Measurements from ENCODE around the gene KCNT1. TPM values are rescaled to one million over a fixed set of nuclear protein-coding genes. Genes with fewer than 3 reads are reported as not detected.

The KCNT1 gene
- not detected in 2 replicates for total RNA-seq (2014; rRNA removed; shearing (Covaris generic); ENCODE audit: low replicate concordance)

DNA sequence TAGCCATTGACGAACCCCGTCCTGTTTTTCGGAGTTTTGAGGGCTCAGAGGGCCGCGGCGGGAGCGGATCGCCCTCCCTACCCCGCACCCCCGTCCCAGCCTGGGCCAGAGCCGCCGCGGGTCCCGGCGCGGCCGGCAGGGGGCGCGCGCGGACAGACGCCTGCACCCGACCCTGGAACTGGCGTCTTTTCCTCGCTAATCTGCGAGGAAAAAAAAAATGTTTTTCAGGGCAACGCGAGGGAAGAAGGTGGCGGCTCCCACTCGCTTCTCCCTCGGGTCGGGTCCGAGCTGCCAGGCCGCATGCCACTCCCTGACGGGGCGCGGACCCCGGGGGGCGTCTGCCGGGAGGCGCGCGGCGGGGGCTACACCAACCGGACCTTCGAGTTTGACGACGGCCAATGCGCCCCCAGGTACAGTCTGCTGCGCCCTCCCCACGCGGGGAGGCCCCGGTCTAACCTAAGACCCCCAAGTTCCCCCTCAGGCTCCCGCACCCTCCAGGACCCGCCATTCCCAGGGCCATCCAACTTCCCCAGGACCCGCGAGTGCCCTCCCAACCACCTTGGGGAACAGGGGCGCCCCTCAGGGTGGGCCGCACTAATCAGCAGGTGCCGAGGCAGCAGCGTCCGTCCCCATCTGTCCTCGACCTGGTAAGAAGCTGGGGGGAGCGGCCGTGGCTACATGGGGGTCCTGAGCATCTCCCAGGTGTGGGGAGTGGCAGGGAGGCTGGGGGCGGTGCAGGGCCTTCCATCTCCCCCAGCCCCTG, at the start of gene KCNT1:
Gene KCNT1, plus strand, starts transcription at position 227 of the 763 bp plus-strand sequence. Its CDS starts 74 bp downstream, at position 301.
- Histone ChIP-seq H3K4me1 (ENCODE audit: low read length) (no peaks in the 10 kb centered on the region), H3K36me3 (ENCODE audit: insufficient read depth, low read length) (no peaks in the 10 kb centered on the region), H3K9me2 (replicated peaks; ENCODE audit: insufficient read depth, low read length) (no peaks in the 10 kb centered on the region), H3K27ac (ENCODE audit: low read length) (no peak within 1 kb of the TSS), H3K79me2 (ENCODE audit: low read length) (no peaks in the 10 kb centered on the region), H3K4me3 (ENCODE audit: low read length) (no peak within 1 kb of the TSS), H3K4me2 (ENCODE audit: low read depth, low read length, poor library complexity, severe bottlenecking) (no peak within 1 kb of the TSS), H3K9me3 (ENCODE audit: low read length) (no peaks in the 10 kb centered on the region), H4K20me1 (ENCODE audit: insufficient read depth, low read depth, low read length) (no peaks in the 10 kb centered on the region), H3K9ac (ENCODE audit: low read length) (no peak within 1 kb of the TSS), H3K27me3 (ENCODE audit: low read length) (no peaks in the 10 kb centered on the region), H2AFZ (ENCODE audit: low read length) (no peak within 1 kb of the TSS)
- peak; percentile 77 for DNase-seq

DNA sequence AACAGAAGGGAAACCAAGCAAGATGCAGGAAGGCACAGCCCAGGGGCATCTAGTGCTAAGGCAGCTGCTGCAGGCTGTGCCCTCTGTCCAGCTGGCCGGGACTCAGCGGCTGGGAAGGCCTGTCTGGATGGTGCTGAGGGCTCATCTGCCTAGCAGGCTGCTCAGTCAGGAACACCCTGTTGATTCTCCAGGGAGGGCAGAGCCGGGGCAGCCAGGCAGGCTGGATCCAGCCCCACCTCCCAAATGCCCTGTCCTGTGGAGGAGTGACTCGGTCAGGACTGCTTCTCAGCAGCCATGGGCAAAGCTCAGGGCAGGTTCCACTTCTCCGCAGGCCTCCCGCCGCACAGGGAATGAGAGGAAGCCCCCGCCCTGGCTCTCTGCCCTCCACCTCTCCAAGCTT, 46.7 kb upstream of the KCNT1 start:
- Histone ChIP-seq H3K27me3 (ENCODE audit: low read length) (no peaks in the 10 kb centered on the region), H2AFZ (ENCODE audit: low read length) (no peak overlapping the region), H3K27ac (ENCODE audit: low read length) (no peak overlapping the region), H3K9me2 (replicated peaks; ENCODE audit: insufficient read depth, low read length) (no peaks in the 10 kb centered on the region), H3K4me3 (ENCODE audit: low read length) (no peak overlapping the region), H3K9me3 (ENCODE audit: low read length) (peaks cover 3% of the 10 kb centered on the region), H3K9ac (ENCODE audit: low read length) (no peak overlapping the region), H4K20me1 (ENCODE audit: insufficient read depth, low read depth, low read length) (no peaks in the 10 kb centered on the region), H3K4me1 (ENCODE audit: low read length) (no peaks in the 10 kb centered on the region), H3K36me3 (ENCODE audit: insufficient read depth, low read length) (no peaks in the 10 kb centered on the region), H3K79me2 (ENCODE audit: low read length) (no peaks in the 10 kb centered on the region), H3K4me2 (ENCODE audit: low read depth, low read length, poor library complexity, severe bottlenecking) (no peak overlapping the region)
- no peak for DNase-seq

DNA sequence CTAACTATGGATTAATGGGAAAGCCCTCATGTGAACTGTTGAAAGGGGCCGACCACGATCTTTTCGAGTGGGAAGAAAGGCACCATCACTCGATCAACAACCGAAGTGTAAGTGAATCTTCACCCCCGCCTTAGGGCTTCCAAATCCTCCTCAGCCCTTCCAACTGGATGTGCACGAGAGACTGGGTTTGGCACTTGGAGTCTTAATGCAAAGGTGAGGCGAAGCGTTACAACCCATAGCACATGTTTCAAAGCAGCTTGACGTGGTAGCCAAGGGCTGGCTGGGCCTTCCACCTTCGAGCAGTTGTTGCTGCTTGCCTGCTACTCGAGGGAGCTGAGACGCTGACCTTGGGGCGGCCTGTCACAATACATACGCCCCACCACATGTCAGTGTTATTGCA, 44.6 kb upstream of the KCNT1 start:
- DNase-seq = no peak
- Histone ChIP-seq H3K9ac (ENCODE audit: low read length) (no peak overlapping the region), H3K4me1 (ENCODE audit: low read length) (no peaks in the 10 kb centered on the region)

DNA sequence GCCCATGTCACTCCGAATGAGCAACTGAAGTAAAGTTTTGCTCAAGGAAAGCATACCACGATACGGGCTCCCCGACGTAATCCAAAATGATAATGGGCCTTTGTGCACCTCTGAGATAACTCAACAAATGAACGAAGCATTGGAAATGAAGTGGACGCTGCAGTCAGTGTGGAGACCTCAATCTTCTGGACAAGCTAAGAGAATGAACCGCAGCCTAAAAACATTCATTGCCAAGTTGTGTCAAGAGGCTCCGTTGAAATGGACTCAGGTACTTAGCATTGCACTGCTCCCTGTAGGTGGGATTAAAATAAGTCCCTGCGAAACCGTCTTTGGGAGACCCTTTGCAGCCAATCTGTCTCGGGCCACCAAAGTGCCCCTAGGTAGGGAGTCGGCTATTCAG, 42.7 kb upstream of the KCNT1 start:
- no peak overlapping the region for H3K4me3 ChIP-seq (ENCODE audit: low read length)
- no peaks in the 10 kb centered on the region for H4K20me1 ChIP-seq (ENCODE audit: insufficient read depth, low read depth, low read length)
- H3K9me2 ChIP-seq (replicated peaks; ENCODE audit: insufficient read depth, low read length) = no peaks in the 10 kb centered on the region
- H3K27ac ChIP-seq (ENCODE audit: low read length) = no peak overlapping the region
- DNase-seq = no peak
- H3K4me1 ChIP-seq (ENCODE audit: low read length) = no peaks in the 10 kb centered on the region
- H3K36me3 ChIP-seq (ENCODE audit: insufficient read depth, low read length) = no peaks in the 10 kb centered on the region
- no peaks in the 10 kb centered on the region for H3K27me3 ChIP-seq (ENCODE audit: low read length)
- H2AFZ ChIP-seq (ENCODE audit: low read length) = no peak overlapping the region
- no peaks in the 10 kb centered on the region for H3K9me3 ChIP-seq (ENCODE audit: low read length)
- H3K79me2 ChIP-seq (ENCODE audit: low read length) = no peaks in the 10 kb centered on the region
- no peak overlapping the region for H3K9ac ChIP-seq (ENCODE audit: low read length)
- no peak overlapping the region for H3K4me2 ChIP-seq (ENCODE audit: low read depth, low read length, poor library complexity, severe bottlenecking)

More for the DNA sequence above, 44.6 kb upstream of the KCNT1 start:
- Histone ChIP-seq H3K36me3 (ENCODE audit: insufficient read depth, low read length) (no peaks in the 10 kb centered on the region), H4K20me1 (ENCODE audit: insufficient read depth, low read depth, low read length) (no peaks in the 10 kb centered on the region), H2AFZ (ENCODE audit: low read length) (no peak overlapping the region), H3K79me2 (ENCODE audit: low read length) (no peaks in the 10 kb centered on the region), H3K4me2 (ENCODE audit: low read depth, low read length, poor library complexity, severe bottlenecking) (no peak overlapping the region), H3K27ac (ENCODE audit: low read length) (no peak overlapping the region), H3K9me3 (ENCODE audit: low read length) (no peaks in the 10 kb centered on the region), H3K9me2 (replicated peaks; ENCODE audit: insufficient read depth, low read length) (no peaks in the 10 kb centered on the region), H3K27me3 (ENCODE audit: low read length) (no peaks in the 10 kb centered on the region), H3K4me3 (ENCODE audit: low read length) (no peak overlapping the region)

DNA sequence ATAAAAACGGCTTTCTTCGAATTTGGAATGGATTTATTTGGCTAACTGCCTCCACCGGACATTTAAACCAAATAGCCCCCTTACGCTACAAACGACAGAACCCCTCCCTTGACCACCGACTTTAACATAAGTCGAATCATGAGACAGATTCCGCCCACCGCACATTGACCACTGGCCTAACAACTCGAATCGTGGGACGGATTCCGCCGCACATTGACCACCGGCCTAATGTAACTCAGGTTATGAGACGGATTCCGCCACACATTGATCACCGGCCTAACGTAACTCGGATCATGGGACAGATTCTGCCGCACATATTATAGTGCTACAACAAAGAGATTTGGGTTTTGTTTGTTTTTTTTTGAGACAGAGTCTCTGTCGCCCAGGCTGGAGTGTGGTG, 41.6 kb upstream of the KCNT1 start:
- Histone ChIP-seq H3K9me2 (replicated peaks; ENCODE audit: insufficient read depth, low read length) (no peaks in the 10 kb centered on the region), H3K27ac (ENCODE audit: low read length) (no peak overlapping the region), H3K9me3 (ENCODE audit: low read length) (no peaks in the 10 kb centered on the region), H3K79me2 (ENCODE audit: low read length) (no peaks in the 10 kb centered on the region), H3K4me1 (ENCODE audit: low read length) (no peaks in the 10 kb centered on the region), H3K36me3 (ENCODE audit: insufficient read depth, low read length) (no peaks in the 10 kb centered on the region), H3K9ac (ENCODE audit: low read length) (no peak overlapping the region), H4K20me1 (ENCODE audit: insufficient read depth, low read depth, low read length) (no peaks in the 10 kb centered on the region), H3K4me3 (ENCODE audit: low read length) (no peak overlapping the region), H3K4me2 (ENCODE audit: low read depth, low read length, poor library complexity, severe bottlenecking) (no peak overlapping the region), H3K27me3 (ENCODE audit: low read length) (no peaks in the 10 kb centered on the region), H2AFZ (ENCODE audit: low read length) (no peak overlapping the region)
- DNase-seq = no peak

DNA sequence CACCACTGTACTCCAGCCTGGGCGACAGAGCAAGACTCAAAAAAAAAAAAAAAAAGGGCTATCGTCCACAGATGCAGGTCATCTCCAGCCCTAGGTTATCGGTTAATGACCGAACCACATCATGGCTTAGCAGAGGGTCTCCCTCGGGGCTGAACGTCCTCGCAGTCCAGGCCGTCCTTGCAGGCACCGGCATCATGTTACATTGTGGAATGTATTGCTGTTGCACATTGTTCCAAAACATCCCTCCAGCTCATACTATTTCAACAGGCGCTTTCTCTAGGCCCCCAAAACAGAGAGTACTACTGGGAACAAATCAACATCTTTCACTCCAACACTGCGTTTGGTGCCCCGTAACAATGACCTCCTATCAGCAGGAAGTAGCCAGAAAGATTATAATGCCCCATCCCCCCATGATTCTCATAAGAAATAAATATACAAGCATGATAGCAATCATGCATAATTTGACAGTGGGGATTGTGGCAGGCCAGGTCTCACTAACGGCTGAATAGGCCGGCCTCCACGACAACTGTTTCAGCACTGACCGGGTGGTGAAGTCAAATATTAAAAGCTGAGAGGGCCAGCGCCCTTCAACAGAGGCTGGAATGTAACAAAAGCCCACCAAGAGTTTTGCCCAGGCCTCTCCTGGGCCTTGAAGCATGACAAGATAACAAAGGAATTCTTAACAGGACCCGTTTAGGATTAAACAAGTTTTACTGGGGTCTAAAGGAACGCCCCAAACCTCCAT, 40.0 kb upstream of the KCNT1 start:
- Histone ChIP-seq H4K20me1 (ENCODE audit: insufficient read depth, low read depth, low read length) (no peaks in the 10 kb centered on the region), H3K9ac (ENCODE audit: low read length) (no peak overlapping the region), H3K9me3 (ENCODE audit: low read length) (no peaks in the 10 kb centered on the region), H3K4me2 (ENCODE audit: low read depth, low read length, poor library complexity, severe bottlenecking) (no peak overlapping the region), H3K36me3 (ENCODE audit: insufficient read depth, low read length) (no peaks in the 10 kb centered on the region), H3K4me1 (ENCODE audit: low read length) (no peaks in the 10 kb centered on the region), H3K9me2 (replicated peaks; ENCODE audit: insufficient read depth, low read length) (no peaks in the 10 kb centered on the region), H3K79me2 (ENCODE audit: low read length) (no peaks in the 10 kb centered on the region), H3K27me3 (ENCODE audit: low read length) (no peaks in the 10 kb centered on the region), H2AFZ (ENCODE audit: low read length) (no peak overlapping the region), H3K4me3 (ENCODE audit: low read length) (no peak overlapping the region), H3K27ac (ENCODE audit: low read length) (no peak overlapping the region)
- no peak for DNase-seq

DNA sequence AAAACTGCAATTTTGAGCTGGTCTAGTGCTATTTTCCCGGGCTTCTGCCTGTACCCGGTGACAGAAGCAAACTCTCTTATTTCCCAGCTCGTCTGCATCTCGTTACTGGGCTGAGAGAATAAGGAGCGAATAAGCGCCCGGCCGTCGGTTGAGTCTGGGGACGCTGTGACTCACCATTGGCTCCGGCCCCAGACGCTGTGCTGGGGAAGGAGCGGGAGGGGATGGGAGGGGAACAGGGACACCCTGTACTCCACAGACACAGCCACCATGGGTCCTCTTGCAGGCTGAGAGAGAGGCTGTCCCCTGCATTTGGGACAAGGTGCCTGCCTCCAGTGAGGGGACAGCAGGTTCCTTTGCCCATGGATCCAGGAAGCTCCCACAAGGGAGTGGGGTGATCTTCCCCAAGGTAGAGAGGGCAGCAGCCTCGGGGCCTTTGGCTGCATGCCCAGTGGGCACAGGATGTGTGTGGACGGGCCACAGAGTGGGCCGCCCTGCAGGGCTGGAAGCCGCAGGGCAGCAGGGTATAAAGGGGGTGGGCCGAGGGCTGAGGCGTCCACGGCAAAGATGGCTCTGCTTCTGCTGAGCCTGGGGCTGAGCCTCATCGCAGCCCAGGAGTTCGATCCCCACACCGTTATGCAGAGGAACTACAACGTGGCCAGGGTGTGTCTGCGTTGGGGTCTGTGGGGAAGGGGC, 39.1 kb upstream of the KCNT1 start, which contains the start of gene LCN9:
Gene LCN9, plus strand, starts transcription at position 552 of the 693 bp plus-strand sequence. Its CDS starts 13 bp downstream, at position 565.
- Histone ChIP-seq H3K36me3 (ENCODE audit: insufficient read depth, low read length) (no peaks in the 10 kb centered on the region), H3K4me3 (ENCODE audit: low read length) (no peak within 1 kb of the TSS), H3K9me3 (ENCODE audit: low read length) (no peaks in the 10 kb centered on the region), H2AFZ (ENCODE audit: low read length) (no peak within 1 kb of the TSS), H3K9me2 (replicated peaks; ENCODE audit: insufficient read depth, low read length) (no peaks in the 10 kb centered on the region), H3K27me3 (ENCODE audit: low read length) (no peaks in the 10 kb centered on the region), H3K79me2 (ENCODE audit: low read length) (no peaks in the 10 kb centered on the region), H3K9ac (ENCODE audit: low read length) (no peak within 1 kb of the TSS), H4K20me1 (ENCODE audit: insufficient read depth, low read depth, low read length) (no peaks in the 10 kb centered on the region), H3K4me1 (ENCODE audit: low read length) (no peaks in the 10 kb centered on the region), H3K4me2 (ENCODE audit: low read depth, low read length, poor library complexity, severe bottlenecking) (no peak within 1 kb of the TSS), H3K27ac (ENCODE audit: low read length) (no peak within 1 kb of the TSS)
- no peak for DNase-seq

DNA sequence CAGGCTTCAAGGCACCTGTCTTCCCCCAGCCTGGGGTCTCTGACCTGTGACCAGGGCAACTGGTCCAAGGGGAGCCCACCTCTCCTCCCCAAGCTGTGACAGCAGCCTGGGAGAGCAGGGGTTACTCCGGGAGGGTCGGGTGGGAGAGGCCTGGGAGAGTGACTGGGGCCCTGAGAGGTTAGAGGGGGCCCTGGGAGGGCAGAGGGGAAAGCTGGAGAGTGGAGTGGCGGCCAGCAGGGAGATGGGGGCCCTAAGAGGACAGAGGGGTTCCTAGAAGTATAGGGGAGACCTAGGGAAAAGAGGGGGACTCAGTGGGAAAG, 38.6 kb upstream of the KCNT1 start:
- H3K36me3 ChIP-seq (ENCODE audit: insufficient read depth, low read length) = no peaks in the 10 kb centered on the region
- H3K4me1 ChIP-seq (ENCODE audit: low read length) = no peaks in the 10 kb centered on the region
- no peaks in the 10 kb centered on the region for H3K9me3 ChIP-seq (ENCODE audit: low read length)
- H4K20me1 ChIP-seq (ENCODE audit: insufficient read depth, low read depth, low read length) = no peaks in the 10 kb centered on the region
- H3K9me2 ChIP-seq (replicated peaks; ENCODE audit: insufficient read depth, low read length) = no peaks in the 10 kb centered on the region
- no peaks in the 10 kb centered on the region for H3K27me3 ChIP-seq (ENCODE audit: low read length)
- H2AFZ ChIP-seq (ENCODE audit: low read length) = no peak overlapping the region
- H3K79me2 ChIP-seq (ENCODE audit: low read length) = no peaks in the 10 kb centered on the region
- no peak overlapping the region for H3K9ac ChIP-seq (ENCODE audit: low read length)
- DNase-seq = no peak
- no peak overlapping the region for H3K4me3 ChIP-seq (ENCODE audit: low read length)
- no peak overlapping the region for H3K4me2 ChIP-seq (ENCODE audit: low read depth, low read length, poor library complexity, severe bottlenecking)
- no peak overlapping the region for H3K27ac ChIP-seq (ENCODE audit: low read length)

Measured in Karpas-422 (cell line).